Fibroblast of lung (primary cell): Measurements from ENCODE around the gene SSH2. TPM values are rescaled to one million over a fixed set of nuclear protein-coding genes. Genes with fewer than 3 reads are reported as not detected.

Experiments
- DNase-seq, 2 donors: peaks; one replicate each; pipeline versions ENCODE4 v3.0.0 to v3.0.0-alpha.2; 2010; ENCODE audit warnings: low read depth in 2 of 2
- H2AFZ ChIP-seq: 2 replicates; pipeline ENCODE4 v1.5.1; 2012; ENCODE audit warnings: low read length, control low read depth, inconsistent platforms
- H3K27ac ChIP-seq: 2 replicates; pipeline ENCODE4 v1.5.1; 2011; ENCODE audit warnings: low read length, control low read depth; ENCODE audit not compliant: insufficient read depth
- H3K27me3 ChIP-seq: 2 replicates; pipeline ENCODE4 v1.5.1; 2011; ENCODE audit warnings: mild to moderate bottlenecking, low read length; ENCODE audit not compliant: control insufficient read depth, insufficient read depth
- H3K36me3 ChIP-seq: 2 replicates; pipeline ENCODE4 v1.5.1; 2011; ENCODE audit warnings: low read length; ENCODE audit not compliant: control insufficient read depth, insufficient read depth
- H3K4me1 ChIP-seq: 2 replicates; pipeline ENCODE4 v1.5.1; 2011; ENCODE audit warnings: low read length; ENCODE audit not compliant: control insufficient read depth, insufficient read depth; ENCODE audit errors: extremely low read depth
- H3K4me2 ChIP-seq: 2 replicates; pipeline ENCODE4 v1.5.1; 2011; ENCODE audit warnings: low read length, control low read depth; ENCODE audit not compliant: insufficient read depth; ENCODE audit errors: extremely low read depth
- H3K4me3 ChIP-seq, 4 experiments: fragments of 200-600 bp in 1 of 4; sonication (generic) in 1 of 4; replicated peaks in 1 of 4; 2 replicates each; pipeline ENCODE4 v1.5.1; 2011 to 2016; ENCODE audit warnings: low read length in 4 of 4, low read depth in 3 of 4, mild to moderate bottlenecking in 3 of 4, control low read depth in 2 of 4, inconsistent platforms in 1 of 4, mixed read lengths in 1 of 4; ENCODE audit not compliant: insufficient read depth in 1 of 4; ENCODE audit errors: control extremely low read depth in 1 of 4
- H3K79me2 ChIP-seq: 2 replicates; pipeline ENCODE4 v1.5.1; 2012; ENCODE audit warnings: mild to moderate bottlenecking, low read length, inconsistent platforms; ENCODE audit not compliant: control insufficient read depth, insufficient read depth
- H3K9ac ChIP-seq: 2 replicates; pipeline ENCODE4 v1.5.1; 2011; ENCODE audit warnings: mild to moderate bottlenecking, low read length, control low read depth; ENCODE audit not compliant: insufficient read depth
- H3K9me3 ChIP-seq: 2 replicates; pipeline ENCODE4 v1.5.1; 2012; ENCODE audit warnings: low read depth, low read length; ENCODE audit not compliant: control insufficient read depth, insufficient read depth
- H4K20me1 ChIP-seq: 2 replicates; pipeline ENCODE4 v1.5.1; 2011; ENCODE audit warnings: low read length; ENCODE audit not compliant: control insufficient read depth, insufficient read depth; ENCODE audit errors: extremely low read depth
- CTCF ChIP-seq, 2 donors: IDR thresholded peaks in 1 of 2; conservative IDR thresholded peaks in 1 of 2; 1 replicate in 1 of 2; 2 replicates in 1 of 2; pipeline ENCODE4 v1.5.1; 2011 to 2012; ENCODE audit warnings: low read length in 2 of 2, control low read depth in 1 of 2, inconsistent platforms in 1 of 2, low read depth in 1 of 2, mild to moderate bottlenecking in 1 of 2
- EZH2 ChIP-seq: IDR thresholded peaks from 2 replicates; pipeline ENCODE4 v1.5.1; 2012; ENCODE audit warnings: low read length, control low read depth, mild to moderate bottlenecking; ENCODE audit errors: missing control alignments
- polyA plus RNA-seq, 2 donors: library from polyadenylated mRNA; depleted of rRNA in 1 of 2; stranded (reverse) in 1 of 2; unstranded in 1 of 2; fragments of >200 nt; gene quantifications; 2 replicates each; pipeline ENCODE4 v1.2.1, GENCODE V29; 2011 to 2012; ENCODE audit warnings: missing spikeins in 1 of 2
- total RNA-seq: library from RNA; depleted of rRNA; stranded (reverse); fragments of >200 nt; gene quantifications from 2 replicates; pipeline ENCODE4 v1.2.1, GENCODE V29; 2014

SSH2 gene
- total and polyA plus RNA-seq, 2 donors (not counting 1 experiment from before 2014, with no cell fraction given): 21.0 to 30.2 TPM

- TF ChIP-seq CTCF (conservative IDR thresholded peaks at IDR 0.05 in 1 of 2, IDR thresholded peaks at IDR 0.05 in 1 of 2; ENCODE audit: low read depth in 1 of 2, low read length in 2 of 2): no peak
- no peaks in the 10 kb centered on the region for H3K9me3 ChIP-seq
- no peaks in the 10 kb centered on the region for H3K79me2 ChIP-seq
- no peak overlapping the region for H3K9ac ChIP-seq
- no peaks in the 10 kb centered on the region for H3K27me3 ChIP-seq
- no peak overlapping the region for H3K27ac ChIP-seq
- no peaks in the 10 kb centered on the region for H3K36me3 ChIP-seq
- H3K4me3 ChIP-seq: no peak overlapping the region
- peaks cover 3% of the 10 kb centered on the region for H3K4me1 ChIP-seq
- no peak overlapping the region for H2AFZ ChIP-seq
- no peak for DNase-seq
- no peaks in the 10 kb centered on the region for H4K20me1 ChIP-seq
- no peak overlapping the region for H3K4me2 ChIP-seq
These were observed 90.4 kb downstream of the SSH2 start for GRCh38 chr17:29839656-29840055.

- no peaks in the 10 kb centered on the region for H3K9me3 ChIP-seq
These were observed 91.1 kb downstream of the SSH2 start for GRCh38 chr17:29838961-29839360.

GRCh38 chr17:29837531-29837930 is 92.5 kb downstream of the SSH2 start:
- Histone ChIP-seq H3K4me3 (no peak overlapping the region), H3K79me2 (no peaks in the 10 kb centered on the region), H3K36me3 (no peaks in the 10 kb centered on the region), H3K4me2 (no peak overlapping the region), H3K27me3 (no peaks in the 10 kb centered on the region), H3K27ac (no peak overlapping the region), H3K4me1 (peaks cover 3% of the 10 kb centered on the region), H2AFZ (no peak overlapping the region), H4K20me1 (no peaks in the 10 kb centered on the region), H3K9ac (peak overlapping the region; percentile 7), H3K9me3 (no peaks in the 10 kb centered on the region)
- no peak for DNase-seq
- TF ChIP-seq EZH2 (no peak), CTCF (conservative IDR thresholded peaks at IDR 0.05 in 1 of 2, IDR thresholded peaks at IDR 0.05 in 1 of 2; ENCODE audit: low read depth in 1 of 2, low read length in 2 of 2) (no peak)

More at GRCh38 chr17:29838961-29839360, 91.1 kb downstream of the SSH2 start:
- H4K20me1 ChIP-seq: no peaks in the 10 kb centered on the region
- H3K27me3 ChIP-seq: no peaks in the 10 kb centered on the region
- DNase-seq: peak; percentile 39 to 52
- no peaks in the 10 kb centered on the region for H3K79me2 ChIP-seq
- H3K4me2 ChIP-seq: no peak overlapping the region
- H3K9ac ChIP-seq: no peak overlapping the region
- H2AFZ ChIP-seq: no peak overlapping the region
- no peak for TF ChIP-seq EZH2
- no peak for TF ChIP-seq CTCF (conservative IDR thresholded peaks at IDR 0.05 in 1 of 2, IDR thresholded peaks at IDR 0.05 in 1 of 2; ENCODE audit: low read depth in 1 of 2, low read length in 2 of 2)
- H3K36me3 ChIP-seq: no peaks in the 10 kb centered on the region
- no peak overlapping the region for H3K27ac ChIP-seq
- no peak overlapping the region for H3K4me3 ChIP-seq
- peaks cover 3% of the 10 kb centered on the region for H3K4me1 ChIP-seq
